Pancreas (tissue), 10 donors: ENCODE results near the gene MOV10L1. TPM values are rescaled to one million over a fixed set of nuclear protein-coding genes. Genes with fewer than 3 reads are reported as not detected.

Experiments used
- ATAC-seq, 4 donors: fragments of 200-7000 bp; cut with Tn5 transposase; one replicate each; pipeline versions ENCODE4 v1.8.0 to v1.9.1; 2020; ENCODE audit warnings: mild to moderate bottlenecking in 4 of 4, moderate library complexity in 4 of 4
- DNase-seq, 6 donors: peaks; one replicate each; pipeline ENCODE4 v3.0.0-alpha.2; 2020
- FAIRE-seq: peaks from 2 replicates; lab custom pipeline; 2012; peaks lifted over from hg19 to GRCh38; lab: Jason Lieb, UNC
- H3K27ac ChIP-seq, 4 donors: fragments of 200-600 bp; sonication (generic); 1 replicate in 3 of 4; 2 replicates in 1 of 4; pipeline versions ENCODE4 v1.5.0 to v1.8.0; 2020
- H3K27me3 ChIP-seq, 4 donors: fragments of 200-600 bp; one replicate each; pipeline ENCODE4 v1.8.0; 2021
- H3K36me3 ChIP-seq, 3 donors: fragments of 200-600 bp; sonication (generic) in 1 of 3; one replicate each; pipeline versions ENCODE4 v1.5.0 to v1.8.0; 2020 to 2021
- H3K4me1 ChIP-seq, 3 donors: fragments of 200-600 bp; one replicate each; pipeline ENCODE4 v1.8.0; 2021
- H3K4me3 ChIP-seq, 4 donors: fragments of 200-600 bp; sonication (generic) in 2 of 4; one replicate each; pipeline versions ENCODE4 v1.5.0 to v1.8.0; 2020 to 2021
- H3K9me3 ChIP-seq, 4 donors: fragments of 200-600 bp; one replicate each; pipeline ENCODE4 v1.8.0; 2021
- CTCF ChIP-seq, 4 donors: fragments of 200-600 bp; sonication (generic) in 3 of 4; IDR thresholded peaks; one replicate each; pipeline versions ENCODE4 v1.5.0 to v1.8.0; 2021; ENCODE audit warnings: antibody characterized with exemption in 4 of 4
- WGBS, 2 donors: extraction: QIAGEN DNeasy Blood & Tissue Kit; methylation state at CpG; one replicate each; pipeline ENCODE4 v1.1.7; 2013; 5-methylcytosine and 5-hydroxymethylcytosine counted together
- intact Hi-C, 3 donors: fragments of 100-400 bp; cut with DNase I; formaldehyde crosslinking; loops; one replicate each; pipeline versions ENCODE4 v1.11.1 to v1.14.2; 2022
- polyA plus RNA-seq, 2 donors: library from polyadenylated mRNA; stranded (reverse); fragments of 200-250 nt; gene quantifications; one replicate each; pipeline ENCODE4 v1.2.3, GENCODE V29; 2013
- total RNA-seq, 6 donors: library from RNA; stranded (reverse); fragmentation: NEBNext Ultra II Directional in 4 of 6; extraction: Animal tissue kit (Norgen Biotek cat#: 25700) in 4 of 6; gene quantifications; one replicate each; pipeline versions ENCODE4 v1.2.1 to v1.2.4, GENCODE V29; 2021 to 2023
- donor health status: healthy with polysubstance abuse.
- donor health status: DM: no; HTN: no; CAD: no; lungs with moderate emphysema.
- donor health status: DM: no; HTN: no; CAD: no.
- donor health status: control.
- donor health status: control.
- donor health status: Bipolar disorder and iron deficiency.
- donor health status: DM: yes; HTN: yes; CAD: no.
- donor health status: DM: no; HTN: no; CAD: no.
- donor health status: DM: no; HTN: no; CAD: no.
- donor health status: DM: yes; HTN: yes; CAD: no.

The MOV10L1 gene
- total and polyA plus RNA-seq, 8 donors: 0.09 to 1.9 (median 0.26) TPM; not detected in 1

GRCh38 chr22:50045211-50046018, 44.4 kb upstream of the MOV10L1 start:
- intact Hi-C loops: no loop called here
- Histone ChIP-seq H3K27me3 (no peaks in the 10 kb centered on the region), H3K4me3 (no peak overlapping the region), H3K27ac (no peak overlapping the region), H3K36me3 (no peaks in the 10 kb centered on the region), H3K9me3 (no peaks in the 10 kb centered on the region), H3K4me1 (no peaks in the 10 kb centered on the region)
- ATAC-seq: no peak
- no peak for FAIRE-seq
- 64 to 73% methylated on average over 35 of the region's 35 CpGs for WGBS, 2 donors
- DNase-seq: peak in 1 of 6 donors; percentile 48
- no peak for TF ChIP-seq CTCF (IDR thresholded peaks at IDR 0.05)

- Histone ChIP-seq H3K36me3 (no peaks in the 10 kb centered on the region), H3K27me3 (no peaks in the 10 kb centered on the region), H3K4me3 (no peak overlapping the region), H3K27ac (no peak overlapping the region), H3K9me3 (no peaks in the 10 kb centered on the region), H3K4me1 (no peaks in the 10 kb centered on the region)
- FAIRE-seq (no peak), DNase-seq (peak in 1 of 6 donors; percentile 45), ATAC-seq (no peak)
- WGBS, 2 donors: 61 to 69% methylated on average over 19 of the region's 19 CpGs
- intact Hi-C loops: no loop called here
- TF ChIP-seq CTCF (IDR thresholded peaks at IDR 0.05): no peak
Measured at GRCh38 chr22:50046019-50046415, 43.8 kb upstream of the MOV10L1 start.

- no peaks in the 10 kb centered on the region for H3K36me3 ChIP-seq
- intact Hi-C loops: no loop called here
- no peak for TF ChIP-seq CTCF (IDR thresholded peaks at IDR 0.05)
- FAIRE-seq (no peak), ATAC-seq (no peak), DNase-seq (no peak)
- 64 to 76% methylated on average over 27 of the region's 27 CpGs for whole genome bisulfite sequencing, 2 donors
- no peaks in the 10 kb centered on the region for H3K27me3 ChIP-seq
- no peak overlapping the region for H3K27ac ChIP-seq
- no peaks in the 10 kb centered on the region for H3K4me1 ChIP-seq
- H3K9me3 ChIP-seq: no peaks in the 10 kb centered on the region
- no peak overlapping the region for H3K4me3 ChIP-seq
Measured at GRCh38 chr22:50046481-50047245, 43.1 kb upstream of the MOV10L1 start.

- WGBS, 2 donors: 75 to 85% methylated on average over 16 of the region's 16 CpGs
- Histone ChIP-seq H3K9me3 (no peaks in the 10 kb centered on the region), H3K4me1 (no peaks in the 10 kb centered on the region), H3K27me3 (no peaks in the 10 kb centered on the region), H3K4me3 (no peak overlapping the region), H3K36me3 (no peaks in the 10 kb centered on the region), H3K27ac (no peak overlapping the region)
- ATAC-seq: no peak
- FAIRE-seq: no peak
- intact Hi-C loops: no loop called here
- peak in 1 of 6 donors; percentile 45 for DNase-seq
- no peak for TF ChIP-seq CTCF (IDR thresholded peaks at IDR 0.05)
Measured at GRCh38 chr22:50047346-50047745, 42.5 kb upstream of the MOV10L1 start.
